GM12892 (cell line): ENCODE results near the gene PEX14.

Experiments
- POLR2A ChIP-seq: IDR thresholded peaks from 2 replicates; pipeline ENCODE4 v1.6.1; 2011; ENCODE audit warnings: low read depth, low read length, control low read depth
- POLR2AphosphoS5 ChIP-seq: IDR thresholded peaks from 2 replicates; pipeline ENCODE4 v1.6.1; 2011; ENCODE audit warnings: low read depth, low read length, control low read depth
- TAF1 ChIP-seq: IDR thresholded peaks from 2 replicates; pipeline ENCODE4 v1.6.1; 2011; ENCODE audit warnings: low read depth, mild to moderate bottlenecking, control low read depth, low read length, borderline replicate concordance

DNA sequence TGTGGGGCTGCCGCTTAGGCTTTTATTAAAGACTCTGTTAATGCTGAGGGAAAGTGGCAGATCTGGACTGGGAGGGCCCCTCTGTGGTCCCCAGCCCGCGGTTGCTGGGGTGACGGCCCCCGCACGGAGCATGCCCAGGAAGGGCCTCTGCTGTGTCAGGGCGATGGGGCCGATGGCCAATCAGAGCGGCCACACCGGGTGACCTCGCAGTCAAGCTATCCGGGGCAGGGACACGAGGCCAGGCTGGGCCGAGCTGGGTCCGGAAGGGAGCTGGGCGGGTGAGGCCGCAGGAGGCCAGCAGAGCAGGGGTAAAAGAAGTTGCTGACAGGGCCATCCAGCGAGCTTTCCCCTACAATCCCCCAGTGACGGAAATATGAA is 176.6 kb downstream of the PEX14 start:
- no peak for TF ChIP-seq POLR2A
- TF ChIP-seq TAF1 = no peak
- no peak for TF ChIP-seq POLR2AphosphoS5
